ENCODE results near the gene RNF5.

DNA sequence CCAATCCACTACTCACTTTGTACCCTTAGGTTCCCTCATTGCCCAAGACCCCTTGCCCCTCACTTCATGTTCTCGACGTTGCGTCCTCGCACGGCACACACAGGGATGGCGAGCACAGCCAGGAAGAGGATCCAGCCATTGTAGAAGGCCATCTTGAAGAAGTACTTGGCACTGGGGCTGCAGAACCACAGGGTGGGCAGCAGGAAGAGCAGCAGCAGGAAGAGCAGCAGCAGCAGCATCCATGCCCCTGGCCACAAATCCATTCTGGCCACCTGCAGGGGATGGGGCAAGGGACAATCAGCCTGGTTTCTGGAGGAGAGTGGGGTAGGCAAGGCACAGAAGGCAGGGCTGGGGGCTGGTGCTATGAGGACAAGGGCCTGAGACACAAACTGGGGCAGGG lies 7.0 kb upstream of the RNF5 start:
- TF ChIP-seq, protein P1, sequence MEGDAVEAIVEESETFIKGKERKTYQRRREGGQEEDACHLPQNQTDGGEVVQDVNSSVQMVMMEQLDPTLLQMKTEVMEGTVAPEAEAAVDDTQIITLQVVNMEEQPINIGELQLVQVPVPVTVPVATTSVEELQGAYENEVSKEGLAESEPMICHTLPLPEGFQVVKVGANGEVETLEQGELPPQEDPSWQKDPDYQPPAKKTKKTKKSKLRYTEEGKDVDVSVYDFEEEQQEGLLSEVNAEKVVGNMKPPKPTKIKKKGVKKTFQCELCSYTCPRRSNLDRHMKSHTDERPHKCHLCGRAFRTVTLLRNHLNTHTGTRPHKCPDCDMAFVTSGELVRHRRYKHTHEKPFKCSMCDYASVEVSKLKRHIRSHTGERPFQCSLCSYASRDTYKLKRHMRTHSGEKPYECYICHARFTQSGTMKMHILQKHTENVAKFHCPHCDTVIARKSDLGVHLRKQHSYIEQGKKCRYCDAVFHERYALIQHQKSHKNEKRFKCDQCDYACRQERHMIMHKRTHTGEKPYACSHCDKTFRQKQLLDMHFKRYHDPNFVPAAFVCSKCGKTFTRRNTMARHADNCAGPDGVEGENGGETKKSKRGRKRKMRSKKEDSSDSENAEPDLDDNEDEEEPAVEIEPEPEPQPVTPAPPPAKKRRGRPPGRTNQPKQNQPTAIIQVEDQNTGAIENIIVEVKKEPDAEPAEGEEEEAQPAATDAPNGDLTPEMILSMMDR (IDR thresholded peaks at IDR 0.05): no peak
- TF ChIP-seq POLR2AphosphoS5 (IDR thresholded peaks at IDR 0.05) (no peak), POLR2A (IDR thresholded peaks at IDR 0.05) (no peak)
